ENCODE measurements around the gene PIGT.

Gene PIGT

GRCh38 chr20:45432294-45432693 is 16.4 kb downstream of the PIGT start:
- peak; percentile 35 for DNase-seq

GRCh38 chr20:45433316-45433715 is 17.4 kb downstream of the PIGT start:
- no peak for DNase-seq

- no peak for DNase-seq
Observed at GRCh38 chr20:45433976-45434375, 18.0 kb downstream of the PIGT start.

GRCh38 chr20:45436732-45437485 is 21.0 kb downstream of the PIGT start:
- peak; percentile 82 for DNase-seq

GRCh38 chr20:45440424-45440823 is 24.5 kb downstream of the PIGT start:
- no peak for DNase-seq

GRCh38 chr20:45440891-45441685 is 25.1 kb downstream of the PIGT start:
- no peak for DNase-seq

- no peak for DNase-seq
Observed at GRCh38 chr20:45441746-45442145, 25.8 kb downstream of the PIGT start.

- no peak for DNase-seq
Observed at GRCh38 chr20:45444050-45444449, 28.1 kb downstream of the PIGT start.

- DNase-seq: no peak
Observed at GRCh38 chr20:45445805-45446562, 30.0 kb downstream of the PIGT start.

- DNase-seq: no peak
Observed at GRCh38 chr20:45448270-45448669, 32.3 kb downstream of the PIGT start.

GRCh38 chr20:45449528-45449927 is 33.6 kb downstream of the PIGT start:
- no peak for DNase-seq

GRCh38 chr20:45450097-45450818 is 34.3 kb downstream of the PIGT start:
- DNase-seq: peak; percentile 19

- no peak for DNase-seq
Observed at GRCh38 chr20:45452238-45452637, 36.3 kb downstream of the PIGT start.

GRCh38 chr20:45452772-45453691 is 37.1 kb downstream of the PIGT start:
- no peak for DNase-seq

GRCh38 chr20:45456632-45457031 is 40.7 kb downstream of the PIGT start:
- no peak for DNase-seq

GRCh38 chr20:45459606-45460005 is 43.7 kb downstream of the PIGT start:
- DNase-seq: no peak

- no peak for DNase-seq
Observed at GRCh38 chr20:45461225-45461624, 45.3 kb downstream of the PIGT start.

GRCh38 chr20:45462711-45463509 is 47.0 kb downstream of the PIGT start:
- no peak for DNase-seq

- no peak for DNase-seq
Observed at GRCh38 chr20:45463709-45464108, 47.8 kb downstream of the PIGT start.

GRCh38 chr20:45465491-45466266 is 49.7 kb downstream of the PIGT start:
- no peak for DNase-seq

All from CD4-positive, alpha-beta T cell treated with Interferon gamma for 1 hour (primary cell).